ENCODE data around the gene COBL.

The COBL gene

DNA sequence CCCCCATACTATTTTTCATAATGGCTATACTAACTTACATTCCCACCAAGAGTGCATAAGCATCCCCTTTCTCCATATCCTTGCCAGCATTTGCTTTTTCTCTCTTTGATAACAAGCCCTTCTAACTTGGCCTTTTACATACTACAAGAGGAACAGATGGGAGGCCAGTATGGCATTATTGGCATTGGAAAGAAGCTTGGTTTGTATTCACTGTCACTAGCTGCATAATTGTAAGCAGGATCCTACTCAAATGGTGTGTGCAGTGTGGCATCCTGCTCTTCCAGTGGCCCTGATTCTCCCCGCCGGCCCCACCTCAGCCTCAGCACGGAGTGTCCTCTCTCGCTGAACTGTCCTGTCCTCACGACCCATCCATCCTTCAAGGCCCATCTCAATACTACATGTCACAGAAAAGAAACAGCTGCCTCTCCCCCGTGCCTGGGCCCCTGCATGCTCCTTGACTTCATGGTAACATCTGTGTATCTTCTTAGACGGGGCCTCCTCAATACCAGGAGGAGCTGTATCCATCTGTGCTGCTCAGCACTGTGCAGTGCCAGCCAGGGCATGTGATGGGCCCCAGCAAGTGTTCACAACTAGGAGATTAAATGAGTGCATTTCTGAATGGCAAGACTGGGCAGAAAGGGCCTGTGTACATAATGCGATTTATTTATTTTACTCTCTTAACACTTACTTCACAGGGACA lies 205.2 kb downstream of the COBL start:
- no peak for DNase-seq

DNA sequence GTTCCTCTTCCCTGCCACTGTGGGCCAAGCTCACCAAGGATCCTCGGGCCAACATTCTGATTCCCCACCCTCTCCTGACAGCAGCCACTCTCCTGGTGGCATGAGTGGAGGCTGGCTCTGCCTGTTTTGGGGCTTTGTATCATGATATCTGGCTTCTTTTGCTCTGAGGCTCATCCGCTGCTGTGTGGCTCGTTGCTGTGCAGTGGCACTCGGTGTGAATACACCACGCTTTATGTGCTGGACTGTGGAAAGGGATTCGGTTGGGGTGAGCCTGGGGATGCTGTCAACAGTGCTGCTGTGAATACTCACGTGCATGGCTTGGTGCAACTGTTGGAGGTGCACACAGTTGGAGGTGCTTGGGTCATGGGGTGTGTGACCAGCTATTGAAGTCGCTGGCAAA lies 208.5 kb downstream of the COBL start:
- DNase-seq = no peak

DNA sequence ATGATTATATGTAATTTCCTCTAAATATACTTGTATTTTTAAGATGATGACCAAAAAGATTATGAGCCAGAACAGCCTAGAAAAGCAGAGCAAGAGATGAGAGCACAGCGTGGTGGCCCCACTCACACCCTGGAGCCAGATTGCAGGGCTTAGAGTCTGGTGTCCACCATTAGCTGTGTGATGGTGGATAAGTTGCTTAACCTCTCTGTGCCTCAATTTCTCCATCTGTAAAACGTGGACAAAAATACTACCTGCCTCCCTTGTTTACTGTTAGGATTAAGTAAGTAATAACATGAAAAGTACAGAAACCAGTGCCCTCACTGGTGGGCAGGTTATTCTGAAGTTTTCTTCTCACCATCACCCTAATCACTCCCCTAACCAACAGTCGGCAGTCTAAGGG lies 212.3 kb downstream of the COBL start:
- DNase-seq = no peak

DNA sequence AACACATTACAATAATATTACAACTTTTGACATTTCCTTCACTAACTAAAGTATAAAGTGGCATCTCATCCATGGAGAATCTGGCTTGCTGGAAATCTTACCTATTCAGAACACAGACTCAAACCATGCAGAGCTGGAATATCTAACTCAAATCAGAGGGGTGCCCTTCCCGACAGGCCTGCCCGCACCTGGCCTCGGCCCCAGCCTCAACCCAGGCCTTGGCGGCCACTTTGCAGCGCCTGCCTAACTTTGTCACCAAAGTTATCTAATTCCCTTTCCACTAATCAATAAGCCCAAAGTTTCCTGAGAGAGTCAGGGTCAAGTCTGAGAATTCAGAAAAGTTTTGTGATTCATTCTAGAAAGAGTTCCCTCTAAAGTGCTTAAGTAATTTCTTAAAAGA lies 212.9 kb downstream of the COBL start:
- no peak for DNase-seq

DNA sequence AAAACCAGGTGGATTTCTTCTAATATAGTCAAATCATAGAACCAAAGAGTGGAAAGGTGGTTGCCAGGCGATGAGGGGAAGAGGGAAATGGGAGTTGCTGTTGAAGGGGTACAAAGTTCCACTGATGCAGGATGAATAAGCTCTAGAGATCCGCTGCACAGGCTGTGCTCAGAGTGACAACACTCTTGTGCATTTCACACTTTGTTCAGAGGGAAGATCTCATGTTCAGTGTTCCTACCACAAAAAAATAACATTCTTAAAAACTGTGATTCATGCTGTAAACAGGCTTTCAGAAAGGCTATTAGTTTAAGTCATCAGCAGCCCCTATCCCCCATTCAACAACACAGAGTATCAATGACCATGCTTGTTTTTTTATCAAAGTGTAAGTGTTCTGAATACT lies 213.8 kb downstream of the COBL start:
- no peak for DNase-seq

DNA sequence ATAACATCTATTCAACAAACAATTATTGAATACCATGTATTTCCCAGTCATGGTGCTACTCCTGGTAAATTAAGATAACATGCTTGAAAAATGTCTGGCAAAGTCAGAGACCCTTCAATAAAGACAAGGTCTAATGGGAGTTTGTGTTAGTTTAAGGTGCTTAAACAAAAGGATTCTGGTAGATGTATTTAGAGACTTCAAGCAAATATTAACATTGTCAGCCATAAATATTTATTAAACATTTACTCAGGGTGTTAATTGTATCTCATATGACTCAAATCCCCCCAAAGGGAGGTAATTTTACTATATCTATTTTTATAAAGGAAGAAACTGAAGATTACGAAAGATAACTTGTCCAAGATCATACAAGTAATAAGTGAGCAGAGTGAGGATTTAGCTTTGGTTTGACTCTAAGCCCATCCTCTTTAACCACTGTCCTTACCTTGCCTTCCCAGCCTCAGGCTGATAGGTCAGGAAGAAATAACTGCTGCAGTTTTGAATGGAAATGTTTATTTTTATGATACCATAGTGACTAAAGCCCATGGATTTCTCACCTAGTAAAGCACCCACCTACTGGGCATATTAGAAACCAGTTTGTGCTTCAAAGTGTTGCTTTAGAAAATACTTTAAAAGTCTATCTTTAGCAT lies 215.4 kb downstream of the COBL start:
- DNase-seq = no peak

DNA sequence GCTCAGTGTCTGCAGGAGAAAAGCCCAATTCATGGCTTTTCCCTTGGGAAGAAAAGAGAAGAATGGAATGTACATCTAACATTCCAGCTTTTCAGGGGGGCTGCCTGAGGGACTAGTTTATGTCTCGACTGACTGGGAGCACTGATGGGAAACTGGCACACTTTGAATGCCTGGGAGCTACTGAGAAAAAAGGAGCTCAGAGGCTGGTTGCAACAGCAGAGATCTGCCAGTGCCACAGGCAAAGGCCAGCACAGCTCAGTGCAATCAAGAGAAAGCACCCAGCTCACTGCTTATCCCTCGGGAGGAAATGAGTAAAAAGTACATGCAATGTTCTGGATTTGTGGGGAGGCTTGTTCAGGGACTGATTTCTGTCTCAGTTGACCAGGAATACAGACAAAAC lies 226.2 kb downstream of the COBL start:
- no peak for DNase-seq

DNA sequence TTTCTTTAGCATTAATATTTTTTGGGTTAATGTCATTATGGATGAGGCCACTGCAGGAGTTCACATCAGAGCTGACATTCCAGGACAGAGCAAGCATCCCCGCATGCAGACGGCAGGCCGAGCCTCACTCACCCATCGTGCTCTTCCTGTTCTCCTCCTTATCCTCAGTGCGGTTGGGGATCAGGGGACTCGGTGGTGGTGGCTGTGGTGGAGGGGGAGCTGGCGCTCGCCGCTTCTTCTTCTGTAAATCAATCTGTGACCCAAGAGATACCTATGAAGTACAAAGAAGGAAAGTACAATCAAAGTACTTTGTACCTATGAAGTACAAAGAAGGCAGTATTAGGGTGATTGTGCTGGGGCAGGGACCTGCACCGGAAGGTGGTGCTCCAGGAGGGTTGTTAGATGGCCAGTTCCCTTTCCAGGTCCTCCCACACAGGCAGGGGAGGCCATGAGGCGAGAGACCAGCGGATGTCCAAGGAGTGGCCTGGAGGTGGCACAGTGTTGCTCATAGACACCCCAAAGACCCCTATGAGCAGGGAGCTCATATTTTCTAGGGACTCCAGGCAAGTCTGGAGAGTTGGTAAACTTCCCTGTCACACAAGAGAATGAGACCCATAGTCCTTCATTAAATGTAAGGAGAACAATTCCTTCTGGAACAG lies 231.4 kb downstream of the COBL start:
- DNase-seq = no peak

DNA sequence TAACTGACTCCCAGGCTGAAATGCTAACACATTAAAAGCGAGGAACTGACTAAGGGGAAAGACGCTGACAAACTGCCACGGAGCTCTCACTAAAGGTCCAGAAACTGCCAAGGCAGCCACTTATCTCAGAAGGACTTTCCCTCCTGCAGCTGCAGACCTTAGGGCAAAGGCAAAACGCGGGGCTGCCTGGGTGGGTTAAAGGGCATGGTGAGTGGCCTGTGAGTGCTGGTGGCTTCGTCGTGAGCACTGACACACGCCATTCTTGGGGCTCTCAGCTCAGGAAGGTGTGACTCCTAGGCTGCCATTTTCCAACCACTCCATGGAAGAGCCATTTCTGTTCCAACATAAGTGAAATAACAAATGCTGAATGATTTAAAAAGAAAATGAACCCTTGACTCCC lies 232.5 kb downstream of the COBL start:
- no peak for DNase-seq

DNA sequence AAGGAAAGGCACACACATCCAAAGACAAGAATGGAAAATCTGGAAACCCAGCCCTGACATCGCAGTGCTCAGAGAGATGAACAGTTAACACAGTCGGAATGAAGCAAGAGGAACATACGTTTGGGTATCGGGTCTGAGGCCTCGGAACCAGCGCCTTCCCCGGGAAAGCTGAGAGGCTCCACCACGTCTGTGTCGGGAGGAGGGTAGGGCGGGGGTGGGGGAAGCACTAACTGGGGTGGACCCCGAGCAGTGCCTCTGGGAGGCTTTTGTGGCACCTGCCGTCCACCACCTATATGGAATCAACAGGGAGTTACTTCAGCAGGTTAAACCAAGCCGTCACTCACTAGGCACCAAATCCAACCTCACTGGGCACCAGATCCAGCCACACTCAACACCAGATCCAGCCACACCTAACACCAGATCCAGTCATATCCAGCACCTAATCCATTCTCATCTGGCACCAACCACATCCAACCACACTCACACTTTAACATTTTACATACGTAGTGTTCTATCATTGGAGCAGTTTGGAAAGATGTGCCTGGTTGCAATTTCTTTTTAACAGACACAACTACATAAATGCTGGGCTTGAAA lies 233.6 kb downstream of the COBL start:
- DNase-seq = no peak

DNA sequence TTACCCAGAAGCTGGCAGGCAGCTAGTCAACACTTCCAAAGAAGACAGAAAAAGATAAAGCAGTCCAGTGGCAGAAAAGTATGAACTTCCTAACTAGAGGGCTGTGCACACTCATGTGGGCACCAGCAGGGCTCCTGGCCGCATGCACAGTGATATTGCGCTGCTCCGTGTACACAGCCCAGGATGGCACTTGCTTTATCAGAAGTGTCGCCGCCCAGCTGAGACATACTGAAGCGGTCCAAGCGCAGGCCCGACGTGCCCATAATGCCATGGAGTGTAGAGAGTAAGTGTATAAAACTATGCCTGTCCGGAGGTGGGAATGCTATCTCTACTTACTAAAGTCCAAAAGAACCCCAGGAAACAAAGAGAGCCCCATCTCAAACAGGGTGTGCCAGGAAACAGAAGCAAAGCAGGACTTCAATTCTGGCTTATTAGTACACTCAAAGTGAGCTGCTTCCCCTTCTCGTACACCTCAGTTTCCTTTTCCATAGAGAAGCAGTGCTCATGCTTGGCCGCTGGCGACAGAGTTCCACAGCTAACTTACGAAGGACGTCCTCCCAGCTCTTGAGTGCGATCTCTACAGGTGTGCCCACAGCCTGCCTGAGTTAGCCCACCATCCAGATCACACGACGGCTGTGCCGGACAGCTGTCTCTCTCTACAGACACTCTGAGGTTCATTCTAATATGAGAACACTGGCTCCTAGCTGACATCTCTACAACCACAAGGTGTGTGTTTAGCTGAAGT lies 234.3 kb downstream of the COBL start:
- DNase-seq = no peak

DNA sequence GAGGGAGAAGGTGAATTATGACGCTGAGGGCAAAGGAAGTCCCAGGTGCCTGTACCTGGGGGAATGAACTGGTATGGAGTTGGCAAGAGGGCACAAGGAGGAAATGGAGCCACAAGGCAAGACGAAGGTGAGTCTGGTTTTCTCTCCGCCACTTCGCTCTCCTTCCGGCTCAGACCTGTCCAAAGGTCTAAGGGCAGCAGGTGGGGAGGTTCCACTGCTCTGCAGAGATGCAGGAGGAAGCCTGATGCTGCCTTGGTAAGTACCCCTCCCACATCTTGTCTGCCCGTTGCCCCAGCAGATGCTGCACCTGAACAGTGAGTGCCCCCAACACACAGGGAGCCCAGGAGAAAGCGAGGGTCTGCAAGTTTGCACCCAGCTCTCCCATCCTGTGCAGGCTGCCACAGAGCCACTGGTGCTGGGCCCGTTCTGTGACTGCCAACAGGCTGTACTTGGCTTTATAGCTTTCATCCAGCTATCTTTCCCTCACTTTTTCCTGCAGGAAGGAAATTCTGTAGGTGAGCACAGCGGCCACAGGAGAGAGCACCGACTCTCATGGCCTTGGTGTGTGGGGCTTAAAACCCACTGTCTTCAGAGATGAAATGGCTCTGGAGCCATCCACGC lies 235.2 kb downstream of the COBL start:
- DNase-seq = no peak

DNA sequence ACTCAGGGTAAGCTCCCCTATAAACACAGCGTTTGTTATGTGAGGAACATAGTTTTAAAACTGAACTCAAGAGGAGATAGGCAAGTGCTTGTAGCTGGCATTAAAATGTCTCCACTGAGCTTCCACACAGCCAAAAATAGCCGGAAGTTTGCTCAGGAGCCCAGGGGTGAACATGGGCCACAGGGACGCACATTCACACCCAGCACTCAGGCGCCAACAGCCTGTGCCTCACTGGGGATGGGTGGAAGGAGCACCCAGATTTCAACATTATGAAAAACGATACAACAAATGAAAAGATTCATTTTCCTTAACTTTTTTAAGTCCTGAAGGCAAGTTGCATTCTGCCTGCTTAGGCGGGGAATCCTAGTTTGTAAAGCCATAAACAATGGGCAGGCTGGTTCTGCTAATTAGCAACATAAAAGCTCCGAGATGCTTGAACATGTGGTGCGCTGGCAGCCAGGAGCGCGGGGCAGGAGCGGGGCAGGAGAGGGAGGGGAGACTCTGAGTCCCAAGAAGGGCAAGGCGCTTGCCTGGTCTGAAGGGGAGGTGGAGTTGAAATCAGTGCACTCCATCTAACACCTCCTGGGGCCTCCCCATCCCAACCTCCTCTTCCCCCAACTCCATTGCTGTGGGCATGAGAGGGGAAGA lies 235.9 kb downstream of the COBL start:
- no peak for DNase-seq

DNA sequence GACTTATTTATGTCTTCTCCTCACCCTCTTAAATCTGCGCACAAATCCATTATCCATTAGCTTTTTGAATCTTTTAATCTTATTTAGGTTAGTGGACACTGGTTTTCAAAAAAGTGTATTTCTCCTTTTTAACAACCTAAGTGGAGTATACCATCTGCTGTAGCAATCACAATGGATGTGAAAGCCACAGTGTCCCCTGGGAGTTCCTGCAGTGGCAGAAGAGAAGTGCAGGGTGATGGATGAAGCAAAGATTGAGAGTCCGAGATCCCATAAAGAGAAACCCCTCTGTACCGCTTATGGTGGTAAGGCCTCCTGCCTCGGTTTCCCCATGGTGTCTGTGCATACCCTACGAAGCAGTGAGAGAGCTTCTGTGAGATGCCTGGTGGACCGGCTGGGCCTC lies 236.4 kb downstream of the COBL start:
- DNase-seq = no peak

DNA sequence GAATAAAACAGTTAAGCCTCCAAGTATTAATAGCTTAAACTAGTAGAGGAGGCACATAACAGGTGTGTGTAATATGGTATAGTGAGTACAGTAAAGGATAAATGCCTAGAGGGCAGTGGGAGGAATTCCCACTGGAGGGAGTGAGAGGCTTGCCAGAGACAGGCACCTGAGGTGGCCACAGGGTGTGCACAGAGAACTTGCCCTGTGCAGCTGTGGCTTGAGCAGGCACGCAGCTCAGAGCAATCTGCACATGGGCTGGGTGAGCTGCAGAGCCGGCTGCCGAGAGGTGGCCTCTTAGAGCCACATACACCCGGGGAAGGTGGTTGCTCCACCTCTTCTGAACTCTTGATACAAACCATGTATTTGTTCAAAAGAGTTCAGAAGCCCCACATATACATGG lies 237.1 kb downstream of the COBL start:
- peak; percentile 20 to 61 for DNase-seq

DNA sequence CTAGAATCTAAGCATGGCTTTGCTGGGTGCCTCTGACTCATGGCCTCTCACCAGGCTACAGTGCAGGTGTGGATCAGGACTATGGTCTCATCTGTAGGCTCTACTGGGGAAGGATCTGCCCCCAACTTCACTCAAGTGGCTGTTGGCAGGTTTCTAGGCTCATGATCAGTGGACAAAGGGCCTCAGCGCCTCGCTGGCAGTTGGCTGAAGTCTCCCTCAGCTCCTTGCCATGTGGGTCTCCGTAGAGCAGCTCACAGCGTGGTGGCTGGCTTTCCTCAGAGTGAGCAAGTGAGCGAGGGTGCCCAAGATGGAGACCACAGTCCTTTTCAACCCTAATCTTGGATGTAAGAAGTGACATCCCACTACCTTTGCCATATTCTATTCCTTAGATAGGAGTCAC lies 238.0 kb downstream of the COBL start:
- DNase-seq = no peak

DNA sequence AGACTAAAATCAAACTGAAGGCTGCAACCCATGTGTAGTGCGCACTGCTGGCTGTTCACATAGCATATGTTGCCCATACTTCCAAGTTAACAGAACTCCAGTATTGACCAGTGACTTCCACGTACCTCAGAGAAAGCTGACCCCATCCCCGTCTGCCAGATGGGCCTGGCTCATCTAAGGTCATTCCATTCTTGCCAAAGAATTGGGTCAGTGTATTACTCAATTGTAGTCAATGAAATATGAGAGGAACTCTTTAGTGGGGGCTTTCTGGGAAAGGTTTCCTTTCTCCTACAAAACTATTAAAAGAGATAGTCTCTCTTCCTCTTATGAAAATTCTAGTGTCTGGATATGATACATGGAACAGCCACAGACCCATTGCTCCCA lies 238.6 kb downstream of the COBL start:
- no peak for DNase-seq

DNA sequence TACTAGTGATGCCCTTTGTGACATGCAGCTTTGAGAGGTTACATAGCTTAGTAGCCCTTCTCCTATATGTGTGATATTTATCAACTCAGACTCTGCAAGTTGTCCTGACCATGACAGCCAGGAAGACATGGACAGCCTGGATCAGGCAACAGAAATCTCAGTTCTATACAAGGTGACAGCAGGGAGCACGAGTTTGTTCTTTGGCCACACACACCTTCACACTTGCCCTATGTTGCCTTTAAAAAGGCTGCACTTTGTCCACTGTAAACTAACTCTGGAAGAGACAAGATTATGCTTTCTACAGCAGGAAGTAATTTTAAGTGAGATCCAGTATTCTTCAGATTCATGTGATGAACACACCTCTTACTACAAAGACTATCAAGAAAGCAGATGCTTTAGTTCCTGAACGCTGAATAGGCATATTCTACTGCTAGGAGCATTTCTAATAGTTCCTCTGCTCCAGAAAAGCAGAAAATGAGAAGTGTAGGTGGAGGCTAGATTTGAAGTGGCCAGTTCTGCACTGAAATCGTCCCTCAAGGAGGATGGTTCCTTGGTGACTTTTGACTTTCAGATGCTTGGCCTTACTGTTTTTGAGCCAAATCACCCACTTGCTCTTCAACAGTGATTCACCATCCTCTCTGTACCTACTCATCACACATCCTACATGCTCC lies 239.2 kb downstream of the COBL start:
- DNase-seq = no peak

DNA sequence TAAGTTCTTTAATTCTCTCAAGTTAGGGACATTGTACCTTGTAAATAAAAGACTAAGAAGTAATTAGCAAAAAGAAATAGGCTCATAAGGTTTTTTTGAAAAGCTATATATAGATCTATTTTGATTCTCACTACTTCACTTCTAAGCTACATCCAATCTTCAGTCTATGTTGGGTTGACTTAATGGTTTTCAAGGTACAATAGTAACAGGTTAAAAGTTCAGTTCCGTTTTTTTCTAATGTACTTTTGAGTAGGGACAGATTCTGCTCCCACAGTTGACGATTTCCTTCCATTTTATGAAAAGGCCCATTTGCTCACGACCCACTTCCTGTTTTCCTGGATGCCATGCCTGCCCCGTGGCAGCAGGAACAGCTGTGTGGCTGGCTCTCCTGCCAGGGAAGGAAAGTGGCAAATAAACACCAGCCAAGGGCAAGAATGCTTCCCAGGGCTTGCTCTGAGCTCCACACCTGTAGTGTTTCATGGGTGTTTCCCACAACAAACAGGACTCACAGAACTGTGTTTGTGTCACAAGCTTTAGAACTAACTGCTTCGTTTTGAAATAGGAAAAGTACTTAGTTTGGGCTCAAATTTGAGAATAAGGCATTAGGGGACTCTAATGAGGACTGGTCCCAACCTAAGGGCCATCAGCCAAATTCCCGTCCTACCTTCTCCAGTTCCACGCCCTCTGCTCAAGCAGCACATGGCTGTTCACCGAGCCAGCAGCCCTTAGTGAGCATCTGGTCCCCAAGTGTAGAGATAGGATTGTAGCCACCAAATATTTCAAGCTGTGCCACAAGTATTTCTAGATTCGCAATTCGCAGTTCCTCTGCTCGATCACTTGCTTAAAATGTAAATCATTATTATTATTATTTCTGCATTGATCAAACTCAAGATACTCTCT lies 240.7 kb downstream of the COBL start:
- no peak for DNase-seq

DNA sequence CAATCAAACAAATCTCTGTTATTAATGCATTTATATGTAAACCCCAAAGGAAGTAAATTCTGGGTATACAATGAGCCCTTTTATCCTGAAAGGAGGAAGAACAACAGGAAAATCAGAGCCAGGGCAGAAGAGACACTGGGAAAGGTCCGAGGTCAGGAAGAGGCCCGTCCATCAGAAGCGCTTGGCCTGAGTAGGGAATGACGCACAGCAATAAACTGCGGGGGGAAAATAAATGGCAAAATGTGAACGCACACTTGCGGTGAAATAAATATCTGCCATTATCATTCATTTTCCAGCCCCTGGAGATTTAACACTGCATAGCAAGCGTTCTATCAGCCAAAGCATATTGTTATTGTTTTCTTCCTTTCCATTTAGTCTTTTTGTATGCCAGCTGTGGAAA lies 243.4 kb downstream of the COBL start:
- no peak for DNase-seq

DNA sequence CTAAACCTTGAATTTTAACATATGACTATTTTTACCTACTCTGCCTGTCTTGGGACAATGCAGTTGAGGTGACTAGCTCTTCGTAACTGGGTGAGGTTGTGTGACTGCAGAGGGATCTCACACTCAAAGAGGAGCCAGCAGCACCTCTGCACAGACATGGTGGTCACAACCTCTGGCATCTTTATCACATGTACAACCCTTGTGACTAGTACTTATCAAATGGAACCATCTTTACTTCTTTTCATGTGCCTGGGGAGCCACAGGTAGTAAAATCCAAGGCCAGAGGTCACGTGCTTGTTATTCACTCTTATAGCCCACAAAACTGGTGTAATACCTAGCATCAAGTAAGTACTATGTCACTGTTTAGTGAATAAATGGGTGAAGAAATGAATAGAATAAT lies 244.3 kb downstream of the COBL start:
- no peak for DNase-seq

Data from SHP77 (cell line).